Prostate gland (tissue), 2 donors: ENCODE results near the gene BBS9. TPM values are rescaled to one million over a fixed set of nuclear protein-coding genes. Genes with fewer than 3 reads are reported as not detected.

Source experiments
- DNase-seq: peaks from one replicate; pipeline ENCODE4 v3.0.0-alpha.2; 2019; ENCODE audit warnings: low spot score
- H3K27ac ChIP-seq, 2 donors: fragments of 200-600 bp; sonication (generic); 2 replicates each; pipeline ENCODE4 v1.5.1; 2017 to 2019
- H3K27me3 ChIP-seq: fragments of 200-600 bp; sonication (generic); replicated peaks from 2 replicates; pipeline ENCODE4 v1.5.1; 2019; ENCODE audit not compliant: insufficient read depth
- H3K36me3 ChIP-seq, 2 donors: fragments of 200-600 bp; sonication (generic); 1 replicate in 1 of 2; 2 replicates in 1 of 2; pipeline versions ENCODE4 v1.5.1 to v1.8.1; 2017 to 2019
- H3K4me1 ChIP-seq: fragments of 200-600 bp; sonication (generic); replicated peaks from 2 replicates; pipeline ENCODE4 v1.5.1; 2019
- H3K4me3 ChIP-seq, 2 donors: fragments of 200-600 bp; sonication (generic); 2 replicates each; pipeline ENCODE4 v1.5.1; 2017 to 2019
- H3K9me3 ChIP-seq: fragments of 200-600 bp; sonication (generic); 2 replicates; pipeline ENCODE4 v1.5.1; 2017
- POLR2A ChIP-seq: fragments of 450-650 bp; IDR thresholded peaks from one replicate; pipeline ENCODE4 v1.6.1; 2016; ENCODE audit warnings: antibody characterized with exemption, mild to moderate bottlenecking
- POLR2AphosphoS5 ChIP-seq: sonication (generic); formaldehyde crosslinking; IDR thresholded peaks from one replicate; pipeline ENCODE4 v1.6.1; 2017; ENCODE audit warnings: antibody characterized with exemption
- WGBS: methylation state at CpG from one replicate; pipeline ENCODE4 v1.1.5; 2018; 5-methylcytosine and 5-hydroxymethylcytosine counted together
- intact Hi-C: fragments of 100-400 bp; cut with DNase I; formaldehyde crosslinking; loops from one replicate; pipeline ENCODE4 v1.14.2; 2022
- total RNA-seq, 2 donors: library from RNA; depleted of rRNA; stranded (reverse); fragments of >200 nt; gene quantifications; one replicate each; pipeline ENCODE4 v1.1.0, GENCODE V29; 2016
- TF ChIP-seq, protein P1 (sequence below), 4 experiments: fragments of 200-600 bp in 2 of 4; fragments of 450-650 bp in 2 of 4; sonication (generic) in 2 of 4; IDR thresholded peaks; 1 replicate in 3 of 4; 2 replicates in 1 of 4; pipeline ENCODE4 v1.5.1; 2016 to 2019; ENCODE audit warnings: antibody characterized with exemption in 4 of 4, mild to moderate bottlenecking in 2 of 4, moderate library complexity in 2 of 4

Gene BBS9
- total RNA-seq, 2 donors from 2014 or later = 19.6 to 36.8 TPM

DNA sequence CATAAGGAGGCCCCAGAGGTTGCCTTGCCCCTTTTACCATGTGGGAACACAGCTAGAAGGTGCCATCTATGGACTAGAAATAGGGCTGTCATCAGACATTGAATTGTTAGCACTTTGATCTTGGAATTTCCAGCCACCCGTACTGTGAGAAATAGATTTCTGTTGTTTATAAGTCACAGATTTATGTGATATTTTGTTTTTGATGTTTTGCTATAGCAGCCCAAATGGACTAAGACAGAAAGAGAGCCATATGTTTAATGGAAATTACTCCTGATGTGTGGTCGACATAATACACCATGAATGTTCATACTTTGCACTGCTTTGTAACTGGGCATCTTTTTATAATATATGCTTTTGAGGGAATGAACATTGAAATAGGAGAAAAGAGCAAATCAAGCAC lies 302.2 kb downstream of the BBS9 start:
- 92% methylated on average over 2 of the region's 2 CpGs for WGBS
- no peaks in the 10 kb centered on the region for H3K9me3 ChIP-seq
- intact Hi-C loops = no loop called here
- no peak overlapping the region for H3K4me3 ChIP-seq
- no peaks in the 10 kb centered on the region for H3K27me3 ChIP-seq
- no peak overlapping the region for H3K27ac ChIP-seq
- no peak for DNase-seq
- H3K4me1 ChIP-seq = no peaks in the 10 kb centered on the region
- TF ChIP-seq, protein P1, sequence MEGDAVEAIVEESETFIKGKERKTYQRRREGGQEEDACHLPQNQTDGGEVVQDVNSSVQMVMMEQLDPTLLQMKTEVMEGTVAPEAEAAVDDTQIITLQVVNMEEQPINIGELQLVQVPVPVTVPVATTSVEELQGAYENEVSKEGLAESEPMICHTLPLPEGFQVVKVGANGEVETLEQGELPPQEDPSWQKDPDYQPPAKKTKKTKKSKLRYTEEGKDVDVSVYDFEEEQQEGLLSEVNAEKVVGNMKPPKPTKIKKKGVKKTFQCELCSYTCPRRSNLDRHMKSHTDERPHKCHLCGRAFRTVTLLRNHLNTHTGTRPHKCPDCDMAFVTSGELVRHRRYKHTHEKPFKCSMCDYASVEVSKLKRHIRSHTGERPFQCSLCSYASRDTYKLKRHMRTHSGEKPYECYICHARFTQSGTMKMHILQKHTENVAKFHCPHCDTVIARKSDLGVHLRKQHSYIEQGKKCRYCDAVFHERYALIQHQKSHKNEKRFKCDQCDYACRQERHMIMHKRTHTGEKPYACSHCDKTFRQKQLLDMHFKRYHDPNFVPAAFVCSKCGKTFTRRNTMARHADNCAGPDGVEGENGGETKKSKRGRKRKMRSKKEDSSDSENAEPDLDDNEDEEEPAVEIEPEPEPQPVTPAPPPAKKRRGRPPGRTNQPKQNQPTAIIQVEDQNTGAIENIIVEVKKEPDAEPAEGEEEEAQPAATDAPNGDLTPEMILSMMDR (IDR thresholded peaks at IDR 0.05) = no peak
- no peak for TF ChIP-seq POLR2A
- TF ChIP-seq POLR2AphosphoS5 = no peak
- no peaks in the 10 kb centered on the region for H3K36me3 ChIP-seq

DNA sequence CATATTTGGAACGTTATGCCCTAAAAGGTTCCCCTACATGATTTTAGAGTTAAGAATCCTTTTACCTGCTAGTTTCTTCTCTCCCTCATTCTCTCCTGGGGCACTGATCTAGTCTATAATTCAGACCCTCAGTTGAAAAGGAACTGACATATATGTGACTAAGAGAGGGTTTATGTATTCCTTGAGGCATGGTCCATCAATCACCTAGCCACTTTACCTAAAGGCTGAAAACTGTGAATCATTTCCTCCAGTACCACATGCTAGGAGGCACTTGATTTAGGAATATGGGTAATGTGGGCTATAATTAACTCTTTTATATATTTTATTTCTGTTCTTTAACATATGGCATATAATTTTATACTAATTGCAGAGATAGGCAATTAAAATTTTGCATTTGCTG lies 303.5 kb downstream of the BBS9 start:
- no peaks in the 10 kb centered on the region for H3K9me3 ChIP-seq
- H3K4me1 ChIP-seq = no peaks in the 10 kb centered on the region
- H3K36me3 ChIP-seq = no peaks in the 10 kb centered on the region
- no peak for DNase-seq
- 91% methylated on average over 1 of the region's 1 CpG for WGBS
- H3K27me3 ChIP-seq = no peaks in the 10 kb centered on the region
- no peak overlapping the region for H3K4me3 ChIP-seq
- TF ChIP-seq, protein P1 (IDR thresholded peaks at IDR 0.05) = no peak
- TF ChIP-seq POLR2AphosphoS5 (no peak), POLR2A (no peak)
- intact Hi-C loops = no loop called here
- no peak overlapping the region for H3K27ac ChIP-seq

DNA sequence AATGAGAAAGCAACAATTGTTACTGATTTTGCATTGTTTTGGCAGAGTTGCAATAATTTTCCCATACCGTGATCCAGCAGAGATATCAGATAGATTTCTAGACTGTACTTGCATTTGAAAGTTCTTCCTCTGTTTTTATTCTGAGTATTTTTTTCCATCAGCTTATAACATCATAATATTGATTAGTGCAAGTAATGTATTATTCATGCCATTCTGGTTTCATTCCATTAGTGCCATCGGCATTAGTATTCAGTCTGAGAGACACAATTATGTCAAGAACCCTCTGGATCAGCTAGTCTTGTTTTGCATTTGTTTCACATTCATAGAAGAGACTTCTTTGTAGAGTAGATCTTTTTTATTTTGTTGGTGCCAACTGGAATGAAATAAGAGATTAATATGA lies 304.0 kb downstream of the BBS9 start:
- no peaks in the 10 kb centered on the region for H3K9me3 ChIP-seq
- TF ChIP-seq, protein P1 (IDR thresholded peaks at IDR 0.05) = no peak
- TF ChIP-seq POLR2AphosphoS5 (no peak), POLR2A (no peak)
- 90% methylated on average over 2 of the region's 2 CpGs for whole genome bisulfite sequencing
- H3K27ac ChIP-seq = no peak overlapping the region
- DNase-seq = no peak
- H3K4me1 ChIP-seq = no peaks in the 10 kb centered on the region
- no peak overlapping the region for H3K4me3 ChIP-seq
- H3K27me3 ChIP-seq = no peaks in the 10 kb centered on the region
- no peaks in the 10 kb centered on the region for H3K36me3 ChIP-seq
- intact Hi-C loops = no loop called here

DNA sequence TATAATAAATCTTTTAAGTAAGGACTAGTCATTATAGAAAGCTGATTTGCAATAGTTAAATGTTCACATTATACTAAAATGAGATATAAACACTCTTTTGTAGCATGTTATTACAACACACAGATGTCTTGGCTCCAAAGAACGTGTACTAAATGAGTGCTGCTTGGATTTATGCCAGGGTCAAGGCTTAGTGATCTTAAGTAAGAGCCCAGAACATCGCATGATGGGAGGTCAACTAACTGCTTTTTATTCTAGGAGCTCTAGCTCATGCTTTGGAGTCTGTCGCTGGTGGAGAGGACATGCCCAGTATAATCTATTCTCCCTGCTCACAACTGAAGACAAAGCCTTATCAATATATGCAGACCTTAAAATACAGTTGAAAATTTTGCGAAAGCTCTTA lies 315.1 kb downstream of the BBS9 start:
- H3K4me3 ChIP-seq = no peak overlapping the region
- intact Hi-C loops = no loop called here
- no peaks in the 10 kb centered on the region for H3K4me1 ChIP-seq
- DNase-seq = no peak
- TF ChIP-seq POLR2AphosphoS5 = no peak
- TF ChIP-seq, protein P1 (IDR thresholded peaks at IDR 0.05) = no peak
- no peak for TF ChIP-seq POLR2A
- H3K27ac ChIP-seq = no peak overlapping the region
- H3K36me3 ChIP-seq = no peaks in the 10 kb centered on the region
- H3K27me3 ChIP-seq = no peaks in the 10 kb centered on the region
- H3K9me3 ChIP-seq = no peaks in the 10 kb centered on the region
- 61% methylated on average over 4 of the region's 4 CpGs for WGBS

DNA sequence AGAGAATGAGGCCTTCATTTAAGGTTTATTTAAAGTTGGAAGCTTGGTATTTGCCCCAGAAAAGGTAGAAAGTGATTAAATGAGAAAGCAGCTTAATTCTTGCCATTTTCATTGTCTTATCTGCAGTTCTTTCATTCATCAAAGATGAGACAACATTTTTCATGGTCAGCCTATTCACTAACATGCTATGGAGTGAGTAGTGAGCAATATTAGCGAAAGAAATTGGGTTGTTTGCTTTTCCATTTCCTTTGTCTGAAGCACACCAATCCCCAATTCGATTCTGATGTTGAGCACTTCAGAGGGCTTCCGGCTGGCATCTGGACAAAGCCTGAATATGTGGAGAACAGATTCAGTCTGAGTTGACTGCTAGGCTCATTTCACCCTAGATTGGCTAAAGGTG lies 317.2 kb downstream of the BBS9 start:
- Histone ChIP-seq H3K4me1 (no peaks in the 10 kb centered on the region), H3K27me3 (no peaks in the 10 kb centered on the region), H3K36me3 (no peaks in the 10 kb centered on the region), H3K27ac (no peak overlapping the region), H3K4me3 (no peak overlapping the region), H3K9me3 (no peaks in the 10 kb centered on the region)
- no peak for DNase-seq
- TF ChIP-seq POLR2A (no peak), POLR2AphosphoS5 (no peak)
- TF ChIP-seq, protein P1 (IDR thresholded peaks at IDR 0.05) = no peak
- WGBS = 85% methylated on average over 3 of the region's 3 CpGs
- intact Hi-C loops = no loop called here
